H1 (cell line): ENCODE data around the gene OR4M1. TPM values are rescaled to one million over a fixed set of nuclear protein-coding genes. Genes with fewer than 3 reads are reported as not detected.
"Not testable (repeated sequence)": the region's sequence is repeated elsewhere in the genome, so short reads cannot be mapped to it uniquely, and the experiment has no call there.

Source experiments
- CTCF ChIA-PET: fragments of 300-600 bp; sonication (Branson Sonifier 250); formaldehyde crosslinking; loops from one replicate; lab custom pipeline; 2021; ENCODE audit not compliant: partially characterized antibody; lab: Charles Lee
- POLR2A ChIA-PET: fragments of 300-600 bp; sonication (Branson Sonifier 250); formaldehyde crosslinking; loops from one replicate; lab custom pipeline; 2021; ENCODE audit warnings: inconsistent platforms; ENCODE audit not compliant: partially characterized antibody; lab: Charles Lee
- DNase-seq, 2 experiments: peaks; one replicate each; pipeline versions ENCODE4 v3.0.0 to v3.0.0-alpha.2; 2010 to 2022; ENCODE audit warnings: low spot score in 2 of 2, low read depth in 1 of 2, mixed read lengths in 1 of 2
- FAIRE-seq: peaks from 2 replicates; lab custom pipeline; 2011; peaks lifted over from hg19 to GRCh38; lab: Jason Lieb, UNC
- H2AFZ ChIP-seq: 2 replicates; pipeline ENCODE4 v1.8.1; 2012; ENCODE audit warnings: low read length, inconsistent platforms
- H2AK5ac ChIP-seq: 2 replicates; pipeline ENCODE4 v1.6.1; 2013; ENCODE audit warnings: low read depth, low read length
- H2BK120ac ChIP-seq: replicated peaks from 2 replicates; pipeline ENCODE3; 2013; ENCODE audit warnings: low read depth, low read length, inconsistent platforms
- H2BK12ac ChIP-seq: 2 replicates; pipeline ENCODE4 v1.6.1; 2013; ENCODE audit warnings: low read depth, low read length
- H2BK15ac ChIP-seq: 2 replicates; pipeline ENCODE4 v1.6.1; 2013; ENCODE audit warnings: low read length
- H2BK20ac ChIP-seq: 2 replicates; pipeline ENCODE4 v1.6.1; 2013; ENCODE audit warnings: low read length
- H2BK5ac ChIP-seq: 2 replicates; pipeline ENCODE4 v1.6.1; 2013; ENCODE audit warnings: low read depth, low read length
- H3K14ac ChIP-seq: 2 replicates; pipeline ENCODE4 v1.6.1; 2013; ENCODE audit warnings: inconsistent platforms; ENCODE audit not compliant: insufficient read length
- H3K18ac ChIP-seq: 2 replicates; pipeline ENCODE4 v1.6.1; 2013; ENCODE audit warnings: low read length; ENCODE audit errors: extremely low read depth
- H3K23ac ChIP-seq: 2 replicates; pipeline ENCODE4 v1.6.1; 2013; ENCODE audit warnings: inconsistent platforms; ENCODE audit not compliant: insufficient read length
- H3K23me2 ChIP-seq: 2 replicates; pipeline ENCODE4 v1.6.1; 2013; ENCODE audit warnings: low read depth, low read length
- H3K27ac ChIP-seq: 2 replicates; pipeline ENCODE4 v1.6.1; 2011; ENCODE audit warnings: low read depth, low read length, inconsistent platforms
- H3K27me3 ChIP-seq, 4 experiments: replicated peaks in 1 of 4; 1 replicate in 1 of 4; 2 replicates in 3 of 4; pipeline versions ENCODE4 v1.6.1 to v1.8.1; 2011 to 2013; ENCODE audit warnings: low read length in 3 of 4, mild to moderate bottlenecking in 3 of 4, inconsistent platforms in 2 of 4, mixed read lengths in 2 of 4, moderate library complexity in 1 of 4; ENCODE audit not compliant: control insufficient read depth in 3 of 4, insufficient read depth in 3 of 4; ENCODE audit errors: extremely low read depth in 1 of 4
- H3K36me3 ChIP-seq, 4 experiments: 2 replicates each; pipeline versions ENCODE4 v1.6.1 to v1.8.1; 2011 to 2013; ENCODE audit warnings: mild to moderate bottlenecking in 4 of 4, low read length in 3 of 4, moderate library complexity in 2 of 4, control low read depth in 1 of 4, inconsistent platforms in 1 of 4; ENCODE audit not compliant: insufficient read depth in 4 of 4, control insufficient read depth in 2 of 4
- H3K4ac ChIP-seq: replicated peaks from 2 replicates; pipeline ENCODE3; 2013; ENCODE audit warnings: low read length, low read depth, mixed read lengths, inconsistent platforms; ENCODE audit not compliant: insufficient read length
- H3K4me1 ChIP-seq, 4 experiments: replicated peaks in 1 of 4; 1 replicate in 1 of 4; 2 replicates in 3 of 4; pipeline versions ENCODE4 v1.6.1 to v1.8.1; 2011 to 2013; ENCODE audit warnings: low read length in 3 of 4, inconsistent platforms in 2 of 4, mixed read lengths in 1 of 4; ENCODE audit not compliant: insufficient read depth in 4 of 4, control insufficient read depth in 3 of 4
- H3K4me2 ChIP-seq, 2 experiments: 2 replicates each; pipeline versions ENCODE4 v1.6.1 to v1.8.1; 2011 to 2013; ENCODE audit warnings: low read depth in 2 of 2, low read length in 2 of 2, control low read depth in 1 of 2, inconsistent platforms in 1 of 2, mild to moderate bottlenecking in 1 of 2; ENCODE audit not compliant: insufficient read depth in 1 of 2
- H3K4me3 ChIP-seq, 4 experiments: fragments of 200-600, 300-600 bp in 1 of 4; sonication (generic), shearing (Covaris generic), sonication (Bioruptor Twin) in 1 of 4; 2 replicates each; pipeline versions ENCODE4 v1.5.1 to v1.8.1; 2011 to 2016; ENCODE audit warnings: low read length in 4 of 4, low read depth in 3 of 4, control low read depth in 2 of 4, inconsistent platforms in 2 of 4, mild to moderate bottlenecking in 2 of 4, mixed read lengths in 1 of 4, moderate library complexity in 1 of 4; ENCODE audit not compliant: insufficient read depth in 2 of 4; ENCODE audit errors: extremely low read depth in 1 of 4
- H3K56ac ChIP-seq: replicated peaks from 2 replicates; pipeline ENCODE3; 2013; ENCODE audit warnings: low read depth, mild to moderate bottlenecking, mixed read lengths, low read length, inconsistent platforms; ENCODE audit not compliant: insufficient read length
- H3K79me1 ChIP-seq: 2 replicates; pipeline ENCODE4 v1.6.1; 2013; ENCODE audit warnings: low read depth, low read length, control low read depth
- H3K79me2 ChIP-seq, 2 experiments: 2 replicates each; pipeline versions ENCODE4 v1.6.1 to v1.8.1; 2012 to 2013; ENCODE audit warnings: low read length in 2 of 2, mild to moderate bottlenecking in 2 of 2, inconsistent platforms in 1 of 2; ENCODE audit not compliant: insufficient read depth in 2 of 2, control insufficient read depth in 1 of 2
- H3K9ac ChIP-seq, 4 experiments: replicated peaks in 1 of 4; 1 replicate in 1 of 4; 2 replicates in 3 of 4; pipeline versions ENCODE4 v1.6.1 to v1.8.1; 2011 to 2013; ENCODE audit warnings: low read depth in 3 of 4, low read length in 3 of 4, control low read depth in 2 of 4, mild to moderate bottlenecking in 2 of 4, moderate library complexity in 2 of 4, inconsistent platforms in 1 of 4; ENCODE audit errors: extremely low read depth in 1 of 4
- H3K9me3 ChIP-seq, 2 experiments: 2 replicates each; pipeline versions ENCODE4 v1.6.1 to v1.8.1; 2012 to 2013; ENCODE audit warnings: mild to moderate bottlenecking in 2 of 2, moderate library complexity in 2 of 2, control low read depth in 1 of 2, inconsistent platforms in 1 of 2, low read depth in 1 of 2, low read length in 1 of 2, mixed read lengths in 1 of 2; ENCODE audit not compliant: insufficient read depth in 2 of 2
- H4K20me1 ChIP-seq, 2 experiments: replicated peaks in 1 of 2; 2 replicates each; pipeline versions ENCODE3 to v1.8.1; 2011 to 2013; ENCODE audit warnings: inconsistent platforms in 2 of 2, low read length in 2 of 2, mild to moderate bottlenecking in 1 of 2; ENCODE audit not compliant: insufficient read depth in 2 of 2, control insufficient read depth in 1 of 2
- H4K5ac ChIP-seq: 2 replicates; pipeline ENCODE4 v1.6.1; 2013; ENCODE audit warnings: low read length, low read depth, mixed read lengths, inconsistent platforms; ENCODE audit not compliant: insufficient read length
- H4K8ac ChIP-seq: 2 replicates; pipeline ENCODE4 v1.8.0; 2013; ENCODE audit warnings: mild to moderate bottlenecking, moderate library complexity, low read length, inconsistent platforms; ENCODE audit not compliant: insufficient read depth; ENCODE audit errors: extremely low read depth
- H4K91ac ChIP-seq: replicated peaks from 2 replicates; pipeline ENCODE3; 2013; ENCODE audit warnings: low read length, mixed read lengths, inconsistent platforms; ENCODE audit not compliant: insufficient read length
- WGBS, 2 experiments: shearing (Covaris generic) in 1 of 2; methylation state at CpG; one replicate each; pipeline versions ENCODE4 v1.1.6 to v1.1.7; 2013 to 2015; ENCODE audit warnings: low lambda C conversion rate in 2 of 2, mixed read lengths in 2 of 2, inconsistent platforms in 1 of 2, low coverage in 1 of 2, missing lambda C conversion rate in 1 of 2; ENCODE audit not compliant: insufficient replicate concordance in 2 of 2, insufficient coverage in 1 of 2, insufficient read length in 1 of 2; ENCODE audit errors: extremely low coverage in 1 of 2, missing lambda C conversion rate in 1 of 2; 5-methylcytosine and 5-hydroxymethylcytosine counted together
- polyA plus RNA-seq, 7 experiments: library from polyadenylated mRNA; depleted of rRNA in 3 of 7; stranded (reverse) in 5 of 7; unstranded in 2 of 7; fragments of >200 nt in 5 of 7; fragments of 200-250 nt in 2 of 7; gene quantifications; 1 replicate in 5 of 7; 2 replicates in 1 of 7; 4 replicates in 1 of 7; pipeline versions ENCODE4 v1.2.1 to v1.2.3, GENCODE V29; 2011 to 2013; ENCODE audit warnings: missing spikeins in 2 of 7, mixed read lengths in 2 of 7
- total RNA-seq: library from RNA; stranded (reverse); fragmentation: NEBNext Ultra II Directional; extraction: Animal tissue kit (Norgen Biotek cat#: 25700); gene quantifications from 2 replicates; pipeline ENCODE4 v1.2.1, GENCODE V29; 2021

The OR4M1 gene
- total and polyA plus RNA-seq, 2 of the 8 experiments (the other 6 are each of a cell fraction or from before 2014, with no cell fraction given), result not detected

DNA sequence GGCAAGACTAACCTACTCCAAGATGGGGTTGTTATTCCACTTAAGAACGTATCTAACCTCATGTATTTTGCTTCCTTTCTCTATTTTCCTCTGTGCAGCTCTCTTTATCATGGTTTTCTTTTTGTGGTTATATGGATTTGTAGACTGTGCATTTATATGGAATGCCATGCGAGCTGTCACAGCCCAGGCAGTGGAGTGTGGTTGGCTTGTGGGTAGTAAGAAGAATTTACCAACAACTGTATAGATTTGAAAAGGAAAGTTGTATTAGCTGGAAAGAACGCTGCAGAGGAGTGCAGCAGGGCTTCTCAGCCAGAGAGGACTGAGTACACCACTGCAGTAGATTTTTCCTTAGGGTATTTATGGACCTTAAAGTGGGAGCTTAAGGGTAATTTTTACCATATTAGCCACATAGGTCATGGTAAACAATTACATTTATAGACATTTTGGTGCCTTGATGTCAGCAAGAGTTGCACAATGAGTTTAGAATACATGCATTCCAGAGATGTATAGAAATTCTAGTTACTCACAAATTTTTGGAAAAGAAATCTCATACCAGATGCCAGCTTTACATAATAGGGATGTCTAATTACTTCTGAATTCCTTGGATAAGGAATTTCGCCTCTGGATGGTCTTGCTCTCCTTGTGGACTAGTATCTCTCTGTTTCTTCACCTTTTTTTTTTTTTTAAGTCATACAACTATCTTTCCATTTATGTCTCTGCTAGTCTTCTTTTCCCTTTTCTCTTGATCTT is 40.0 kb downstream of the OR4M1 start:
- H4K91ac ChIP-seq, H3K4me1 ChIP-seq, H2BK120ac ChIP-seq, H3K79me2 ChIP-seq, POLR2A ChIA-PET, H3K36me3 ChIP-seq, DNase-seq, H2AK5ac ChIP-seq, H3K9ac ChIP-seq, H2AFZ ChIP-seq, H3K14ac ChIP-seq, H4K5ac ChIP-seq, FAIRE-seq, H3K27ac ChIP-seq, H3K23me2 ChIP-seq, H3K79me1 ChIP-seq, H2BK12ac ChIP-seq, H2BK20ac ChIP-seq, H4K8ac ChIP-seq, H3K18ac ChIP-seq, H3K4me2 ChIP-seq, H2BK5ac ChIP-seq, CTCF ChIA-PET, H3K23ac ChIP-seq, H3K27me3 ChIP-seq, H3K56ac ChIP-seq, H2BK15ac ChIP-seq, H4K20me1 ChIP-seq, H3K4ac ChIP-seq, H3K4me3 ChIP-seq: not testable (repeated sequence)
- H3K9me3 ChIP-seq, result peaks cover 7 to 12% of the 10 kb centered on the region in 2 experiments; a peak in 2 of 4 replicates
- WGBS, 2 experiments, result 69% methylated on average over 4 of the region's 4 CpGs; no CpG with 5 or more reads in 1 of the 2 experiments

- H2BK20ac ChIP-seq, H4K5ac ChIP-seq, H3K79me1 ChIP-seq, CTCF ChIA-PET, FAIRE-seq, H3K79me2 ChIP-seq, H3K4me3 ChIP-seq, H3K36me3 ChIP-seq, H2BK120ac ChIP-seq, H3K4me1 ChIP-seq, DNase-seq, H2BK12ac ChIP-seq, H3K56ac ChIP-seq, H3K27me3 ChIP-seq, H3K23ac ChIP-seq, H3K4ac ChIP-seq, POLR2A ChIA-PET, H3K18ac ChIP-seq, H2BK15ac ChIP-seq, H2AFZ ChIP-seq, H2BK5ac ChIP-seq, H2AK5ac ChIP-seq, H3K4me2 ChIP-seq, H4K8ac ChIP-seq, H4K20me1 ChIP-seq, H3K14ac ChIP-seq, H3K9ac ChIP-seq, H3K23me2 ChIP-seq, H3K27ac ChIP-seq, H4K91ac ChIP-seq: not testable (repeated sequence)
- H3K9me3 ChIP-seq, result peaks cover 8 to 25% of the 10 kb centered on the region in 2 experiments; a peak in 2 of 4 replicates
- WGBS, 2 experiments, result 7% methylated on average over 1 of the region's 1 CpG; no CpG with 5 or more reads in 1 of the 2 experiments
Observed at GRCh38 chr14:19819879-19820278, 46.6 kb downstream of the OR4M1 start.
